HG03342 (cell line): Measurements from ENCODE around the gene RPS6KB2.

ENCODE experiments used
- ATAC-seq: cut with Tn5 transposase; IDR thresholded peaks from one replicate; pipeline ENCODE4 v1.9.1; 2021; ENCODE audit warnings: mild to moderate bottlenecking, moderate library complexity; ENCODE audit not compliant: unreplicated experiment

RPS6KB2 gene

GRCh38 chr11:67441098-67441563 is 12.8 kb downstream of the RPS6KB2 start:
- no peak for ATAC-seq

- ATAC-seq: no peak
Observed at GRCh38 chr11:67441731-67442351, 13.5 kb downstream of the RPS6KB2 start.

- no peak for ATAC-seq
Observed at GRCh38 chr11:67442504-67443404, 14.5 kb downstream of the RPS6KB2 start.

- no peak for ATAC-seq
Observed at GRCh38 chr11:67445515-67445914, 17.2 kb downstream of the RPS6KB2 start.

GRCh38 chr11:67448220-67448609 is 19.9 kb downstream of the RPS6KB2 start:
- no peak for ATAC-seq

GRCh38 chr11:67449116-67449844 is 21.0 kb downstream of the RPS6KB2 start:
- no peak for ATAC-seq

GRCh38 chr11:67450796-67451657 is 22.7 kb downstream of the RPS6KB2 start:
- no peak for ATAC-seq

GRCh38 chr11:67451658-67451976 is 23.3 kb downstream of the RPS6KB2 start:
- ATAC-seq: no peak

GRCh38 chr11:67452141-67452952 is 24.1 kb downstream of the RPS6KB2 start, which contains the start of gene GPR152:
Gene GPR152, minus strand, starts transcription at chr11:67452729. Its CDS starts 5 bp downstream, at chr11:67452724.
- ATAC-seq: no peak

GRCh38 chr11:67453816-67454732 is 25.8 kb downstream of the RPS6KB2 start:
- no peak for ATAC-seq

GRCh38 chr11:67455054-67455453 is 26.8 kb downstream of the RPS6KB2 start, which contains the start of gene CABP4:
Gene CABP4, plus strand, starts transcription at chr11:67455354. Its CDS starts 70 bp downstream, at chr11:67455424.
- ATAC-seq: no peak

- no peak for ATAC-seq
Observed at GRCh38 chr11:67456068-67456705, 27.9 kb downstream of the RPS6KB2 start.

- no peak for ATAC-seq
Observed at GRCh38 chr11:67457453-67457852, 29.2 kb downstream of the RPS6KB2 start.

GRCh38 chr11:67458266-67458665 is 30.0 kb downstream of the RPS6KB2 start:
- no peak for ATAC-seq

GRCh38 chr11:67463186-67463585 is 34.9 kb downstream of the RPS6KB2 start:
- no peak for ATAC-seq

- ATAC-seq: no peak
Observed at GRCh38 chr11:67463680-67464410, 35.6 kb downstream of the RPS6KB2 start.

GRCh38 chr11:67464411-67465188 is 36.3 kb downstream of the RPS6KB2 start:
- ATAC-seq: peak; percentile 47
